CD4-positive, alpha-beta T cell treated with Interleukin-6 for 4 hours (primary cell): ENCODE results near the gene COTL1.

ENCODE experiments used
- DNase-seq: peaks from one replicate; pipeline ENCODE4 v3.0.0-alpha.2; 2020; ENCODE audit warnings: mixed read lengths

COTL1 gene

GRCh38 chr16:84613408-84614072 lies 4.3 kb downstream of the COTL1 start:
- DNase-seq = no peak

GRCh38 chr16:84612686-84613085 lies 5.2 kb downstream of the COTL1 start:
- no peak for DNase-seq

GRCh38 chr16:84611041-84611440 lies 6.8 kb downstream of the COTL1 start:
- DNase-seq = no peak

- DNase-seq = no peak
Measured at GRCh38 chr16:84610376-84610775, 7.5 kb downstream of the COTL1 start.

- DNase-seq = no peak
Measured at GRCh38 chr16:84609563-84610177, 8.2 kb downstream of the COTL1 start.

GRCh38 chr16:84608282-84608681 lies 9.6 kb downstream of the COTL1 start:
- peak; percentile 64 for DNase-seq

- peak; percentile 51 for DNase-seq
Measured at GRCh38 chr16:84607694-84608093, 10.2 kb downstream of the COTL1 start.

- DNase-seq = no peak
Measured at GRCh38 chr16:84607061-84607460, 10.8 kb downstream of the COTL1 start.

- DNase-seq = peak; percentile 51
Measured at GRCh38 chr16:84606081-84606875, 11.6 kb downstream of the COTL1 start.

- DNase-seq = no peak
Measured at GRCh38 chr16:84605339-84605848, 12.5 kb downstream of the COTL1 start.

GRCh38 chr16:84604477-84605013 lies 13.3 kb downstream of the COTL1 start:
- no peak for DNase-seq

GRCh38 chr16:84603940-84604339 lies 13.9 kb downstream of the COTL1 start:
- DNase-seq = no peak

- DNase-seq = peak; percentile 63
Measured at GRCh38 chr16:84603140-84603816, 14.6 kb downstream of the COTL1 start.

- DNase-seq = no peak
Measured at GRCh38 chr16:84600343-84601229, 17.3 kb downstream of the COTL1 start.

- DNase-seq = peak; percentile 58
Measured at GRCh38 chr16:84599521-84600202, 18.2 kb downstream of the COTL1 start.

GRCh38 chr16:84598360-84598759 lies 19.5 kb downstream of the COTL1 start:
- DNase-seq = peak; percentile 43

- peak; percentile 51 for DNase-seq
Measured at GRCh38 chr16:84597931-84598351, 19.9 kb downstream of the COTL1 start.

GRCh38 chr16:84597528-84597896 lies 20.4 kb downstream of the COTL1 start:
- DNase-seq = peak; percentile 48

- DNase-seq = no peak
Measured at GRCh38 chr16:84596801-84597527, 20.9 kb downstream of the COTL1 start.

GRCh38 chr16:84596161-84596560 lies 21.7 kb downstream of the COTL1 start:
- DNase-seq = no peak
